ENCODE results near the gene KARS1. TPM values are rescaled to one million over a fixed set of nuclear protein-coding genes. Genes with fewer than 3 reads are reported as not detected.

Gene KARS1
- total RNA-seq, 1 donor from 2014 or later: 110 TPM

GRCh38 chr16:75653922-75654321 lies 6.5 kb upstream of the KARS1 start:
- Mint-ChIP-seq H3K27me3 (ENCODE audit: low read depth) (no peaks in the 10 kb centered on the region), H3K36me3 (peaks cover 26% of the 10 kb centered on the region), H3K9me3 (no peaks in the 10 kb centered on the region), H3K27ac (peak overlapping the region; percentile 61), H3K4me1 (peaks cover 33% of the 10 kb centered on the region), H3K4me3 (no peak overlapping the region)
- TF ChIP-seq, protein P1, sequence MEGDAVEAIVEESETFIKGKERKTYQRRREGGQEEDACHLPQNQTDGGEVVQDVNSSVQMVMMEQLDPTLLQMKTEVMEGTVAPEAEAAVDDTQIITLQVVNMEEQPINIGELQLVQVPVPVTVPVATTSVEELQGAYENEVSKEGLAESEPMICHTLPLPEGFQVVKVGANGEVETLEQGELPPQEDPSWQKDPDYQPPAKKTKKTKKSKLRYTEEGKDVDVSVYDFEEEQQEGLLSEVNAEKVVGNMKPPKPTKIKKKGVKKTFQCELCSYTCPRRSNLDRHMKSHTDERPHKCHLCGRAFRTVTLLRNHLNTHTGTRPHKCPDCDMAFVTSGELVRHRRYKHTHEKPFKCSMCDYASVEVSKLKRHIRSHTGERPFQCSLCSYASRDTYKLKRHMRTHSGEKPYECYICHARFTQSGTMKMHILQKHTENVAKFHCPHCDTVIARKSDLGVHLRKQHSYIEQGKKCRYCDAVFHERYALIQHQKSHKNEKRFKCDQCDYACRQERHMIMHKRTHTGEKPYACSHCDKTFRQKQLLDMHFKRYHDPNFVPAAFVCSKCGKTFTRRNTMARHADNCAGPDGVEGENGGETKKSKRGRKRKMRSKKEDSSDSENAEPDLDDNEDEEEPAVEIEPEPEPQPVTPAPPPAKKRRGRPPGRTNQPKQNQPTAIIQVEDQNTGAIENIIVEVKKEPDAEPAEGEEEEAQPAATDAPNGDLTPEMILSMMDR (IDR thresholded peaks at IDR 0.05; ENCODE audit: unreplicated experiment): no peak
- DNase-seq (ENCODE audit: low spot score in 2 of 2, unreplicated experiment in 2 of 2): no peak

DNA sequence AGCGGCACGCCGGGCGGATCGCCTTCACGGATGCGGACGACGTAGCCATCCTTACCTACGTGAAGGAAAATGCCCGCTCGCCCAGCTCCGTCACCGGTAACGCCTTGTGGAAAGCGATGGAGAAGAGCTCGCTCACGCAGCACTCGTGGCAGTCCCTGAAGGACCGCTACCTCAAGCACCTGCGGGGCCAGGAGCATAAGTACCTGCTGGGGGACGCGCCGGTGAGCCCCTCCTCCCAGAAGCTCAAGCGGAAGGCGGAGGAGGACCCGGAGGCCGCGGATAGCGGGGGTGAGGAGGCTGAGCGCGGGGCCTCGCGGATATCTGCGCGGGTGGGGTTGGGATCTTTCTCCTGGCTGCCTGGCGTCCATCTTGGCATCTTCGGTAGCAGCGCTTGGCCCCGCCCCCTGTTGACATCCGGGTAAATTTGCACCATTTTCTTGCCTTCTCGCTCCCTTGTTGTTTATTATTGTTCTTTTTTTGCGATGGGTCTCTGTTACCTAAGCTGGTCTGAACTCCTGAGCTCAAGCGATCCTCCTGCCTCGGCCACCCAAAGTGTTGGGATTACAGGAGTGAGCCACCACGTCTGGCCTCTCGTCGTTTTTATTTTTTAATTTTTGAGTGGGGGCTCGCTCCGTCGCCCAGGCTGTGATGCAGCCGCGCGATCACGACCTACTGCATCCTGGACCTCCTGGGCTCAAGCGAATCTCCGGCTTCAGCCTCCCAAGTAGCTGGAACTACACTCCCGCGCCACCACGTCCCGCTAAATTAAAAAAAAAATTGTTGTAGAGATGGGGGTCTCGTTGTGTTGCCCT lies 1.0 kb upstream of the KARS1 start:
- peak; percentile 47 to 81 for DNase-seq (ENCODE audit: low spot score in 2 of 2, unreplicated experiment in 2 of 2)
- peak overlapping the region; percentile 97 for H3K27ac Mint-ChIP-seq
- peaks cover 48% of the 10 kb centered on the region for H3K4me1 Mint-ChIP-seq
- TF ChIP-seq, protein P1 (IDR thresholded peaks at IDR 0.05; ENCODE audit: unreplicated experiment): no peak
- H3K27me3 Mint-ChIP-seq (ENCODE audit: low read depth): no peaks in the 10 kb centered on the region
- peak overlapping the region; percentile 100 for H3K4me3 Mint-ChIP-seq
- H3K36me3 Mint-ChIP-seq: no peaks in the 10 kb centered on the region
- no peaks in the 10 kb centered on the region for H3K9me3 Mint-ChIP-seq

- H3K9me3 Mint-ChIP-seq: no peaks in the 10 kb centered on the region
- H3K27ac Mint-ChIP-seq: peak overlapping the region; percentile 99
- peak overlapping the region; percentile 100 for H3K4me3 Mint-ChIP-seq
- H3K36me3 Mint-ChIP-seq: peaks cover 4% of the 10 kb centered on the region
- H3K4me1 Mint-ChIP-seq: peaks cover 41% of the 10 kb centered on the region
- no peak for DNase-seq (ENCODE audit: low spot score in 2 of 2, unreplicated experiment in 2 of 2)
- TF ChIP-seq, protein P1 (IDR thresholded peaks at IDR 0.05; ENCODE audit: unreplicated experiment): no peak
- H3K27me3 Mint-ChIP-seq (ENCODE audit: low read depth): no peaks in the 10 kb centered on the region
Observed at GRCh38 chr16:75647112-75647491, 363 bp downstream of the KARS1 start.

DNA sequence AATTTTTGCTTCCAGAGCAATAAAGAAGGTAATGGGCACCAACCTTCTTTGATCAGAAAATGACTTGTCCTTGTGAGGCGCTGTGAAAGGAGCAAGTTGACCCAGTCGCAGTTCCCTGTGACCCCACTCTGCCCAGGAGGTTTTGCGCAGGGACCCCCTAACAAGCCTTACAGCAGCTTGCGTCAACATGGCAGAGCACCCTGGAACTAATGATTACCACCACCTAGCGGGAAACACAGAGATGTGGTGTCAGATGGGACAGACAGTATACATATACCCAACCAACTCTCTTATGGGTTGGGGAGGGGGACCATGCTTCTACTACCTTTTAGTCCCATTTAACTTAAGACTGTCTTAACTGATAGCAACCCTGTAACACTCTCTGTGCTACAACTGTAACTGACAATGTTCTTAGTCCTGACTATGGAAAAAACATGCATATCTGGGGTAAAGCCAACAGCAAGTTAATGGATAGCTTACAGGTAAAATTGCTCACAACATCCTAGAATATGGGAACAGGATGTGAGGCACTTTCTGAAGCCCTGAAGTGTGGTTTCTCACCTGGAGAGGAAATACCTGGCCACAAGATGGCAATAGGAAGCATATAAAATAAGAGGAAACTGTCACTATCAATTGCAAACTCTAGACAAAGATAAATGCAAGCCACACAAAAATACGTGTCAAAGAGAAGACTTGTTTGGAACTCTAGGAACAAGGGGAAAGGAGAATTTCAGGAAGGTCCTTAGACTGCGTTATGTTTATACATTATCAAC lies 3.0 kb downstream of the KARS1 start:
- no peak for DNase-seq (ENCODE audit: low spot score in 2 of 2, unreplicated experiment in 2 of 2)
- Mint-ChIP-seq H3K9me3 (no peaks in the 10 kb centered on the region), H3K27me3 (ENCODE audit: low read depth) (no peaks in the 10 kb centered on the region), H3K27ac (no peak overlapping the region), H3K36me3 (peaks cover 21% of the 10 kb centered on the region), H3K4me1 (peaks cover 18% of the 10 kb centered on the region), H3K4me3 (peak overlapping the region; percentile 0)
- TF ChIP-seq, protein P1 (IDR thresholded peaks at IDR 0.05; ENCODE audit: unreplicated experiment): no peak

GRCh38 chr16:75640598-75640997 lies 6.9 kb downstream of the KARS1 start:
- Mint-ChIP-seq H3K27ac (no peak overlapping the region), H3K36me3 (peaks cover 42% of the 10 kb centered on the region), H3K4me3 (no peak overlapping the region), H3K9me3 (no peaks in the 10 kb centered on the region), H3K27me3 (ENCODE audit: low read depth) (no peaks in the 10 kb centered on the region), H3K4me1 (peaks cover 8% of the 10 kb centered on the region)
- TF ChIP-seq, protein P1 (IDR thresholded peaks at IDR 0.05; ENCODE audit: unreplicated experiment): no peak
- no peak for DNase-seq (ENCODE audit: low spot score in 2 of 2, unreplicated experiment in 2 of 2)

All from mesothelial cell of epicardium (in vitro differentiated cells).